Esophagus muscularis mucosa (tissue), 3 donors: ENCODE data around the gene PARD6G.

Source experiments
- CTCF ChIP-seq, 3 experiments: fragments of 200-600 bp in 2 of 3; fragments of 450-650 bp in 1 of 3; sonication (generic) in 2 of 3; IDR thresholded peaks; one replicate each; pipeline ENCODE4 v1.5.1; 2017 to 2019; ENCODE audit warnings: antibody characterized with exemption in 3 of 3, mild to moderate bottlenecking in 2 of 3, moderate library complexity in 1 of 3
- POLR2A ChIP-seq: fragments of 450-650 bp; IDR thresholded peaks from one replicate; pipeline ENCODE4 v1.6.1; 2017; ENCODE audit warnings: antibody characterized with exemption, moderate library complexity, mild to moderate bottlenecking, low read depth
- POLR2AphosphoS5 ChIP-seq, 2 donors: sonication (generic); formaldehyde crosslinking; IDR thresholded peaks; one replicate each; pipeline ENCODE4 v1.6.1; 2017; ENCODE audit warnings: antibody characterized with exemption in 2 of 2

- no peak for TF ChIP-seq CTCF (IDR thresholded peaks at IDR 0.05)
- no peak for TF ChIP-seq POLR2A
- TF ChIP-seq POLR2AphosphoS5 (IDR thresholded peaks at IDR 0.05), result no peak
Measured at GRCh38 chr18:80218341-80219227, 28.7 kb downstream of the PARD6G start.
